Measurements from ENCODE around the gene GALNT14. TPM values are rescaled to one million over a fixed set of nuclear protein-coding genes. Genes with fewer than 3 reads are reported as not detected.

GALNT14 gene
- total RNA-seq, 1 donor from 2014 or later, result 0.83 TPM

- intact Hi-C loops (cut with DNase I), result no loop called here
- no peak overlapping the region for H3K4me3 ChIP-seq
- no peaks in the 10 kb centered on the region for H3K36me3 ChIP-seq
- no peaks in the 10 kb centered on the region for H3K4me1 ChIP-seq
- no peaks in the 10 kb centered on the region for H3K27me3 ChIP-seq (ENCODE audit: low read depth)
- H3K27ac ChIP-seq, result no peak overlapping the region
- no peak for DNase-seq
- H3K9me3 ChIP-seq, result no peaks in the 10 kb centered on the region
- no peak for ATAC-seq
- TF ChIP-seq, protein P1, sequence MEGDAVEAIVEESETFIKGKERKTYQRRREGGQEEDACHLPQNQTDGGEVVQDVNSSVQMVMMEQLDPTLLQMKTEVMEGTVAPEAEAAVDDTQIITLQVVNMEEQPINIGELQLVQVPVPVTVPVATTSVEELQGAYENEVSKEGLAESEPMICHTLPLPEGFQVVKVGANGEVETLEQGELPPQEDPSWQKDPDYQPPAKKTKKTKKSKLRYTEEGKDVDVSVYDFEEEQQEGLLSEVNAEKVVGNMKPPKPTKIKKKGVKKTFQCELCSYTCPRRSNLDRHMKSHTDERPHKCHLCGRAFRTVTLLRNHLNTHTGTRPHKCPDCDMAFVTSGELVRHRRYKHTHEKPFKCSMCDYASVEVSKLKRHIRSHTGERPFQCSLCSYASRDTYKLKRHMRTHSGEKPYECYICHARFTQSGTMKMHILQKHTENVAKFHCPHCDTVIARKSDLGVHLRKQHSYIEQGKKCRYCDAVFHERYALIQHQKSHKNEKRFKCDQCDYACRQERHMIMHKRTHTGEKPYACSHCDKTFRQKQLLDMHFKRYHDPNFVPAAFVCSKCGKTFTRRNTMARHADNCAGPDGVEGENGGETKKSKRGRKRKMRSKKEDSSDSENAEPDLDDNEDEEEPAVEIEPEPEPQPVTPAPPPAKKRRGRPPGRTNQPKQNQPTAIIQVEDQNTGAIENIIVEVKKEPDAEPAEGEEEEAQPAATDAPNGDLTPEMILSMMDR (IDR thresholded peaks at IDR 0.05), result no peak
Observed at GRCh38 chr2:31067259-31067658, 71.0 kb downstream of the GALNT14 start.

DNA sequence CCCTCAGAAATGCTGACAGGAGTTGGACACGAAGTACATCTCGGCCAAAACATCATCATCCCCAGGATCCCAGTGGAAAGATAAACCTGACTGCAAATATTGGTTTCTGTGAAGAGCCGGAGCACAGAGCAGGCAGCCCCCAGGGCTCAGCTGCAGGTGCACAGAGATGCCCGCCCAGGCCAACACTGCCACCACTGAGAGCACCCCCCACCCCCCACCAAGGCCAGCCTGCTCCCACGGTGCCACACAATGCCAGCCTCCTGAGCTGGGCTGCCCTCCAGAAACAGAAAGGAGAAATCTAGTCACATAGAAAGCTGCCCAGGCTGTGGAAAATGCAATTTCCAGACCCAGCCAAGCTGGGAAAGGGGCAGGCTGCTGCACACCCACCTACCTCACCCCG, 71.7 kb downstream of the GALNT14 start:
- Histone ChIP-seq H3K27ac (no peak overlapping the region), H3K4me1 (no peaks in the 10 kb centered on the region), H3K36me3 (no peaks in the 10 kb centered on the region), H3K27me3 (ENCODE audit: low read depth) (no peaks in the 10 kb centered on the region), H3K9me3 (no peaks in the 10 kb centered on the region), H3K4me3 (no peak overlapping the region)
- intact Hi-C loops (cut with DNase I), result no loop called here
- ATAC-seq (no peak), DNase-seq (no peak)
- TF ChIP-seq, protein P1 (IDR thresholded peaks at IDR 0.05), result no peak

DNA sequence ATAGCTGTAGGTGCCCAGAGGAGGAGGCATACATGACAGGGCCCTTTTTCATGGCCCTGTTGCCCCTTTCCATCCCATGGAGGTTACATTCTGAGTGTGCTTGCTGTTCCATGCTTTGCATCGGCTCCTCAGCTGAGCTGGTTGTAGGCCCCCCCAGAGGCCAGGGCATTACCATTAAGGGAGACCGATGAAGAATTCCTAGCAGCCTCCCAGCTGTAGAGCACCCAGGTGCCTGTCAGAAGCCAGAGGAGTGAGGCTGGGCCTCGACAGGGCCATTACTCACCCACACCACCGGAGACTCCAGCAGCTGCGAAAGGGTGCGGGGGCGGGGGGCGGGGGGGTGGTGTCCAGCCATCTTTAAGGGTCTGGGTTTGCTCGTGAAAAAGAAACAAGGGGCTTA, 72.2 kb downstream of the GALNT14 start:
- DNase-seq (no peak), ATAC-seq (no peak)
- H3K9me3 ChIP-seq, result no peaks in the 10 kb centered on the region
- intact Hi-C loops (cut with DNase I), result no loop called here
- no peak overlapping the region for H3K27ac ChIP-seq
- no peaks in the 10 kb centered on the region for H3K36me3 ChIP-seq
- no peaks in the 10 kb centered on the region for H3K4me1 ChIP-seq
- no peak overlapping the region for H3K4me3 ChIP-seq
- no peaks in the 10 kb centered on the region for H3K27me3 ChIP-seq (ENCODE audit: low read depth)
- TF ChIP-seq, protein P1 (IDR thresholded peaks at IDR 0.05), result no peak

- H3K4me3 ChIP-seq, result no peak overlapping the region
- H3K9me3 ChIP-seq, result no peaks in the 10 kb centered on the region
- ATAC-seq, result no peak
- no peaks in the 10 kb centered on the region for H3K4me1 ChIP-seq
- intact Hi-C loops (cut with DNase I), result no loop called here
- TF ChIP-seq, protein P1 (IDR thresholded peaks at IDR 0.05), result no peak
- H3K27ac ChIP-seq, result no peak overlapping the region
- no peaks in the 10 kb centered on the region for H3K36me3 ChIP-seq
- DNase-seq, result no peak
- H3K27me3 ChIP-seq (ENCODE audit: low read depth), result no peaks in the 10 kb centered on the region
Observed at GRCh38 chr2:31065356-31065755, 72.9 kb downstream of the GALNT14 start.

DNA sequence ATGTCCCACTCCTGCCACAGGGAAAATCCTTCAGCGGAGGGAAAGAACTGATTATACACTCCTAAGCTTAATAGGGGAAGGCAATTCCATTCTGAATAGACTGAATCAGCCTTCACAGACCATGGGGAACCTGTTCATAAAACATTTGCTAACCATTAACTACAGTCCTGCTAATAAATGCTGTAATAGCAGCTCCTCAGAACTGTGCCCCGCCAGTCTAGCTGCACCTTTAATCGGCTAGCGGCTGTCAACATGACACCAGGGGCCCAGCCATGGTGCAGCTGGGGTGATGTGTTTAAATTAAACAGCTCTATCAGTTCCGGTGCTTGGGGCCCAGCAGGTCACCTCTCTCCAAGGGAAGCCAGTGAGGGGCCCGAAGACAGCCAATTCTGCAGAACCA, 77.8 kb downstream of the GALNT14 start:
- DNase-seq (no peak), ATAC-seq (no peak)
- no peaks in the 10 kb centered on the region for H3K9me3 ChIP-seq
- no peaks in the 10 kb centered on the region for H3K27me3 ChIP-seq (ENCODE audit: low read depth)
- H3K36me3 ChIP-seq, result no peaks in the 10 kb centered on the region
- no peak overlapping the region for H3K4me3 ChIP-seq
- no peak overlapping the region for H3K27ac ChIP-seq
- TF ChIP-seq, protein P1 (IDR thresholded peaks at IDR 0.05), result no peak
- intact Hi-C loops (cut with DNase I), result no loop called here
- no peaks in the 10 kb centered on the region for H3K4me1 ChIP-seq
